ENCODE results near the gene PEAK1. TPM values are rescaled to one million over a fixed set of nuclear protein-coding genes. Genes with fewer than 3 reads are reported as not detected.
A peak's percentile ranks its signal among the peaks of the same experiment; 100 is the strongest.

Gene PEAK1
- total RNA-seq, 1 experiment from 2014 or later = 21.2 TPM

DNA sequence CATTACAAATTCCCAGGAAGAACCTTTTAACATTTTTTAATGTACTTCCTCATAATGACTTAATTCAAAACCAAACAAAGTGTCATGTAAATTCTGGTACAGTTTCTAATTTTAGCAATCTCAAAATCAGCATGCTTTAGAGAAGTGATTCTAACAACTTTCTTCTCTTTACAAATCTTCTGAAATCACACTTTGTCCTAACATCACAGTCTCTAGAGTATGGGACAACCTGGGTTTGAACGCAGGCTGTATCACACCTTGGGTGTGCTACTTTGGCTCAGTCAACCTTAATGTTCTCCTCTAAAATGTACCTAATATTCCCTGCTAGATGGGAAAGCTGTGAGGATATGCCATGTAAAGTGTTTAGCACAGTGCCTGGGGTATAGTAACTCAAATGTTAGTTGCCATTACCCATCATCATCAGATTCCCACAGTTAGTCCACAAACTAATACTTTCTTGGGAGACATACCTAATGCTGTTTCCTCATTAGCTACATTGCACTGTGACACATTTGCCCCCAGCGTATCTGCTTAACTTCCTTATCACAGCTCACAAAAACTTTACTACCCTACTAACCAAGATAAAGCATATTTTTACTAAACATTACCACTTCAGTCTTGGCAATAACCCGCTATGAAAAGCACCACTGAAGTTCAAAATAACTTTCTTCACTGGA lies 352.1 kb downstream of the PEAK1 start:
- no peak overlapping the region for H3K18ac ChIP-seq (ENCODE audit: insufficient read length, low read depth, low read length)
- Mint-ChIP-seq H3K4me3 (no peak overlapping the region), H3K27me3 (ENCODE audit: low read depth) (no peaks in the 10 kb centered on the region; the same call in 1 of the 2 replicates), H3K27ac (no peak overlapping the region), H3K9me3 (no peaks in the 10 kb centered on the region), H3K4me1 (peaks cover 27 to 32% of the 10 kb centered on the region in 2 experiments), H3K36me3 (ENCODE audit: insufficient read depth in 1 of 3, low read depth in 3 of 3) (peaks cover 2 to 8% (median 4%) of the 10 kb centered on the region in 3 experiments; a peak in 5 of 7 replicates)
- TF ChIP-seq CTCF (conservative IDR thresholded peaks at IDR 0.05) = no peak
- no peak overlapping the region for H2BK15ac ChIP-seq (ENCODE audit: low read depth, low read length)
- H3K9ac ChIP-seq (ENCODE audit: extremely low read depth, insufficient read length, low read length) = peak overlapping the region; percentile 27
- no peaks in the 10 kb centered on the region for H3K79me1 ChIP-seq (ENCODE audit: insufficient read depth, low read depth, low read length, poor library complexity, severe bottlenecking)
- no peak overlapping the region for H4K91ac ChIP-seq (ENCODE audit: insufficient read length, low read depth, low read length)
- no peaks in the 10 kb centered on the region for H3K27me3 ChIP-seq (ENCODE audit: insufficient read depth, low read length)
- H3K27ac ChIP-seq (ENCODE audit: insufficient read length, low read depth, low read length) = no peak overlapping the region
- H3K56ac ChIP-seq (ENCODE audit: insufficient read length, low read depth, low read length) = no peak overlapping the region
- H3K4ac ChIP-seq (ENCODE audit: low read depth, low read length) = no peak overlapping the region
- no peak overlapping the region for H4K5ac ChIP-seq (ENCODE audit: insufficient read length, low read depth, low read length)
- no peak overlapping the region for H2BK12ac ChIP-seq (ENCODE audit: insufficient read length, low read depth, low read length)
- H2BK120ac ChIP-seq (ENCODE audit: low read depth, low read length, poor library complexity, severe bottlenecking) = no peak overlapping the region
- H2AFZ ChIP-seq (ENCODE audit: low read length) = no peak overlapping the region
- H4K20me1 ChIP-seq (ENCODE audit: control insufficient read depth, insufficient read depth, insufficient read length) = no peaks in the 10 kb centered on the region
- H3K23ac ChIP-seq (ENCODE audit: insufficient read length, low read depth, low read length) = peak overlapping the region; percentile 83
- no peak overlapping the region for H2BK5ac ChIP-seq (ENCODE audit: insufficient read length, low read length)
- H3K4me2 ChIP-seq (ENCODE audit: insufficient read depth, insufficient read length, low read length) = no peak overlapping the region
- no peak overlapping the region for H3T11ph ChIP-seq (ENCODE audit: low read length)
- no peak for DNase-seq
- no peak overlapping the region for H4K8ac ChIP-seq (replicated peaks; ENCODE audit: insufficient read length, low read depth, low read length)
- peaks cover 3% of the 10 kb centered on the region for H3K4me1 ChIP-seq (ENCODE audit: insufficient read depth, low read length)
- no CpG with 5 or more reads among the region's 3 CpGs for WGBS (ENCODE audit: extremely low coverage, insufficient read length, low lambda C conversion rate)
- no peak overlapping the region for H3K14ac ChIP-seq (ENCODE audit: insufficient read depth, low read length)
- H3K9me3 ChIP-seq (ENCODE audit: control insufficient read depth, low read depth, low read length) = no peaks in the 10 kb centered on the region
- H3K79me2 ChIP-seq (ENCODE audit: insufficient read depth, low read length) = peaks cover 14% of the 10 kb centered on the region; the same call in 1 of the 2 replicates
- H2BK20ac ChIP-seq (ENCODE audit: low read depth, low read length, poor library complexity, severe bottlenecking) = no peak overlapping the region
- H2AK5ac ChIP-seq (ENCODE audit: insufficient read length, low read length) = no peak overlapping the region
- peaks cover 6% of the 10 kb centered on the region for H3K23me2 ChIP-seq (ENCODE audit: insufficient read length, low read depth, low read length, poor library complexity, severe bottlenecking)

All from H9 (cell line).